ENCODE data around the gene BAIAP2L1.

The BAIAP2L1 gene

DNA sequence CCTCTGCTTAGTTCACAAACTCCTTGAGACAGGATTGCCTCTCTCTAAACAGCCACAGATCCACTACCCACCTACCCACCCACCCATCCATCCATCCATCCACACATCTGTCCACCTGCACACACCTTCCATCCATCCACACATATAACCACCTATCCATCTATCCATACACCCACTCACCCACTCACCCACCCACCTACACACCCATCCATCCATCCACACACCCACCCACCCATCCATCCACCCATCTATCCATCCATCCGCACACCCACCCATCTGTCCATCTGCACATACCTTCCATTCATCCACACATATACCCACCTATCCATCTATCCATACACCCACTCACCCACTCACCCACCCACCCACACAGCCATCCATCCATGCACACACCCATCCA is 158.5 kb downstream of the BAIAP2L1 start:
- no peak overlapping the region for H3K4me3 Mint-ChIP-seq
- H3K9me3 Mint-ChIP-seq, result no peaks in the 10 kb centered on the region
- no peak overlapping the region for H3K27ac Mint-ChIP-seq
- no peak for DNase-seq (ENCODE audit: low spot score in 2 of 2)
- ATAC-seq, result no peak
- H3K36me3 Mint-ChIP-seq, result peaks cover 50% of the 10 kb centered on the region
- H3K4me1 Mint-ChIP-seq, result peaks cover 6% of the 10 kb centered on the region

DNA sequence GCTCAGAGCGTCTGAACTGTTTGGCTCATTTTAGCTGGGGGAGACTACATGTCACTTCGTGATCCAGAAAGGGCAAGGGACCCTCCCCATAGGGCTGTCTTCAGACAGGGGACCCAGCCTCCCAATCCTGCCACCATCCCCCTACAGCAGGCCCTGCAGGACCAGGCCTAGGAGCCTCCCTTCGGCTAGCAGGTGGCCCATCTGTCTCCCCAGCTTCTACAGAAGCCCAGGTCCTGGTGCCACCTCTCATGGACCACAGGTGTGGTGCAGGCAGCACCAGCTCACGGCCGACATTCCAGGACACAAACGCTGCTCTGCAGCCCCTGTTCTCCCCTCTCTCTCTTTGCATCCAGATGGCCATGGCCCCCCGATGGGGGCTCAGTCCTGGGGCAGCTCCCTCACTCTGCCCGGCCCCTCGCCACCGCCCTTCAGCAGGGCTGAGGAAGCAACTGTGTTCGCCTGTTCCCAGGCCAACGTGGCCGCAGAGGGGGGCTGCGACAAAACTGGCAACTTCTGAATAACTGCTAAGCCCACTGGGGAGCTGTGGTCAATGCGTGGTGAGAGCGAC is 159.1 kb downstream of the BAIAP2L1 start:
- DNase-seq (ENCODE audit: low spot score in 2 of 2) (no peak), ATAC-seq (no peak)
- Mint-ChIP-seq H3K4me1 (peaks cover 6% of the 10 kb centered on the region), H3K4me3 (no peak overlapping the region), H3K9me3 (no peaks in the 10 kb centered on the region), H3K27ac (peak overlapping the region; percentile 61), H3K36me3 (peaks cover 54% of the 10 kb centered on the region)

All from stimulated activated effector memory CD8-positive, alpha-beta T cell treated with anti-CD3 and anti-CD28 coated beads, Interleukin-12 subunit alpha, Interleukin-12 subunit beta, amount 100 ng/mL, for 72 hours (primary cell).